GM18526 (cell line): Measurements from ENCODE around the gene TAS1R3.

Source experiments
- POLR2A ChIP-seq: IDR thresholded peaks from 3 replicates; pipeline ENCODE4 v1.6.1; 2011; ENCODE audit not compliant: insufficient read length; ENCODE audit errors: extremely low read depth

The TAS1R3 gene

DNA sequence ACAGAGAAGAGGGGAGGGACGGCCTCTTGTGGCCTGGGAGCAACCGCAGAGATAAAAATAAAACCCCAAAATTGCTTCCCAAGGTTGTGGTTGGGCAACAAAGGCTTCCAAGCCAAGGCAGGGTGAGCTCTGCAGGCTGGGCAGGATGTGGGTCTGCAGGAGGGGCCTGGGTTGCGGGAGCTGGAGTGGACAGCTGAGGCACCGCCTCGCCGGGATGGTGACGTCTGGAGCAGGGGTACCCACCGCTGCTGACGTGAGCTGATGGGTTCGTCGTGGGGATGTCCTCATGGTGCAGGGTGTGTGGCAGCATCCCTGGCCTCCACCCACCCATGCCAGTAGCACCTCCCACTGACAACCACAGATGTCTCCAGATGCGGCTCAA lies 40.3 kb downstream of the TAS1R3 start:
- no peak for TF ChIP-seq POLR2A

DNA sequence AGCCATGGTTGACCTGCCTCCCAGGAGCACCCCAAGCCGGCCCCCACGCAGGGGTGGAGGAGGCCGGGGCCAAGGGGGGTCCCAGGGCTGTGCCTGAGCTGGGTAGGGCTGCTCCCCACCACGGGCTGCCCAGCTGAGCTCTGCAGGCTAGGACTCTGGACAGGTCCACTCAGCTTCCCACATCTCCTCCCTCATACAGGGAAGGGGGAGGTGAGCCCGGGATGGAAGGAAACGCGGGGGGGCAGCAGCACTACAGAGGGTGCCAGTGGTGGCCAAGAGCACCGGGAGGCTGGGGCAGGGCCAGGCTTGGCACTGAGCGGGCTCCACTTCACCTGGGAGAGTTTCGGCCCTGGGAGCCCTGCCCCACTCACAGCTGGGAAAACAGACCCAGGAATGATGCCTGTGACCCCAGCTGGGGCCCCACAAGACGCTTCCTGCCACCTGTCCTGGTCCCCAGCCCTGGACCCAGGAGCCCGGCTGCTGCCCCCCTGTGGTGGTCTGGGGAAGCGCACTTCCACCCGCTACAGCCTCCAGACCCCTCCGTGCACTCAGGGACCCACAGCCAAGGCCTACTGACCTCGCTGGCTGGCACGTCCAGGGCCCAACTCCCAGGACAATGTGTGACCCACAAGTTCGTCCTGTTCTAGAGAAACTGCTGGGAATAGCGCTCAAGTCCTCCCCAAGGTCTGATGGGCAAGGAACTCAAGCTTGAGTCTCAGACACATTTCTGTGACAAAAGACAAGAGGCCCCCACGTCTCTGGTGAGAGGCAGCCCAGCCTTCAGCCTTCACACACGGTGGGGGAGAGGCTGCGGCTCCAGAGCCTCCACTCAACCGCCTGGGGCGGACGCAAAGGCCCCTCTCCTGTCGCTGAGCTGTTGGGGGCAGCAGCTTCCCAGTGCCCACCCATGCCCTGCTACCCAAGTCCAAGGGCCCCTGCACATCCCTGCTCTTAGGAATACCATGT lies 40.9 kb downstream of the TAS1R3 start:
- TF ChIP-seq POLR2A: no peak

DNA sequence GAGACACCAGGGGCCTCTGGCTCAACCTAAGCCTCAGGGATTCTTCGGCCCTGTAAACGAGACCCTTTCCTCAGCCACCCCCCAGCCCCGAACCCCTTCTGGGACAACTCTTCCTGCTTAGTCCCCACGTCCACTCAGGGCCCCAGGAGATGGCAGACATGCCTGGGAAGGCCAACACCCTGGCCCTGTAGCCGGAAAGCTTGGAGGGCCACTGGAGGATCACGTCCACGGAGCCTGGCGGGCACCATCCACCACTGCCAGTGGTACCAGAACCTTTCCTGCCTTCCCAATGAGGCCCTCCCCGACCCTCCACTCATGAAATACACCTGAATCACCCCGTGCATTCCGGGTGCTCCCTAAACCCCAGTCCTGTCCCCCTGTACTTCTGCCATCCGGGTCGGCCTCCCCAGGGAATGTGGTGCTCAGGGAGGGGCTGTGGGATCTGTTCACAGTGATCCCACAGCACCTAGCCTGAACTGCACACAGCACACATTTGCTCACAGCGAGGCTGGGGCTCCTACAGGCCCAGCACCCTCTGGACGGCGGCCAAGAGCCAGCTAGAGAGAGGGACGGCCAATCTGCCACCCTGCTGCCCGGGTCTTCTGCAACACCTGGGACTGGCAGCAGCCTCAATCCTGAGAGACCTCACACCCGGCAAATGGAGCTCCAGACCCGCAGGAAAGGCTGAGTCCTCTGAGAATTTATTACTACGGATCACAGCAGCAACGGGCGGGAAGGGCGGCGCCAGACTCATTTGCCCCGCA lies 42.2 kb downstream of the TAS1R3 start:
- no peak for TF ChIP-seq POLR2A

DNA sequence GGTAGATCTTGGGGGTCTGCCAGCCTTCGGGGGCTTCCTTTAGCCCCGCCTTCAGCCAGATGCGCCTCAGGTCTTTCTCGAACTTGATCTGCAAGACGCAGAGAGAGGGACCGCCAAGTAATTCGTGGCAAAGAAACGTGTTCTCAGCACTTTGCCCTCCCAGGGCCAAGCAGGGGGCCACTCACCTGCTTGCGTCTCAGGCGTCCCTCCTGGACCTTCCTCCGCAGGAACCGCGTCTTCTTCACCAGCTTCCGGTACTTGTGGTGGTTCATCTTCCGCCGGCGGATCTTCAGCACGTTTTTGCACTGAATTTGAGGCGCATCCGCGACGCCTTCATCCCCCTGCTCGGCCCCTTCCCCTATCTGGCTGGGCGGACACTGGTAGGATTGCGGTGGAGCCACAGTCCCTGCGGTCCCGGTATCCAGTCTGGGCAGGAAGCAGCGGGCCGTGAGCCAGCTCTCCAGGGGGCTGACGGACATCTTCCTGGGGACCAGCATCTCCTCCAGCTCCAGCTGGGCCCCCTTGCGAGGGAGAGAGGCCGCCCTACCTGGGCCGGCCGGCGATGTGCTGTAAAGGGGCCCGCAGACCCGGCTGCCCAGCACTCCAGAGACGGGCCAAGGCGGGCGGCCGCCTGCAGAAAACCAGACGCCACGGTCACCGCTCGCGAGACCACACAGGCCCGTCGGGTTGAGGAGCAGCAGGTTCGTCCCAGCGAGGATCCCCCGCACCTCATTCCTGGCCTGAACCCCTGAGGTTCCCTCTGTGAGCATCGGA lies 42.9 kb downstream of the TAS1R3 start:
- no peak for TF ChIP-seq POLR2A

DNA sequence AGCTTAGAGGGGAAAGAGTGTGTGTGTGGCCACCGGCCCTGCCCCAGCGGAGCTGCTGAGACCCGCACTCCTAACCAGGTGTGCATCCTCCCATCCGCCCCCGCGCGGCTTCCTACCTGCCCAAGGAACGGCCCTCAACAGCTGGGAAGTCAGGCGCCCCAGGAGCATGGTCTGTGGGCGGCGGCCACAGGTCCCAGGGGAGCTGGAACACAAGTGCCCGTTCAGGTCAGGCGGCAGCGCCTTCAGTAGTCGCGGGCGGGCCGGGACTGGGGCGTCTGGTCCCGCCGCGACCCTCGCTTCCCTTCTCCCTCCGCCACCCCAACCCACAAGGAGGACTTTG lies 43.5 kb downstream of the TAS1R3 start:
- no peak for TF ChIP-seq POLR2A

DNA sequence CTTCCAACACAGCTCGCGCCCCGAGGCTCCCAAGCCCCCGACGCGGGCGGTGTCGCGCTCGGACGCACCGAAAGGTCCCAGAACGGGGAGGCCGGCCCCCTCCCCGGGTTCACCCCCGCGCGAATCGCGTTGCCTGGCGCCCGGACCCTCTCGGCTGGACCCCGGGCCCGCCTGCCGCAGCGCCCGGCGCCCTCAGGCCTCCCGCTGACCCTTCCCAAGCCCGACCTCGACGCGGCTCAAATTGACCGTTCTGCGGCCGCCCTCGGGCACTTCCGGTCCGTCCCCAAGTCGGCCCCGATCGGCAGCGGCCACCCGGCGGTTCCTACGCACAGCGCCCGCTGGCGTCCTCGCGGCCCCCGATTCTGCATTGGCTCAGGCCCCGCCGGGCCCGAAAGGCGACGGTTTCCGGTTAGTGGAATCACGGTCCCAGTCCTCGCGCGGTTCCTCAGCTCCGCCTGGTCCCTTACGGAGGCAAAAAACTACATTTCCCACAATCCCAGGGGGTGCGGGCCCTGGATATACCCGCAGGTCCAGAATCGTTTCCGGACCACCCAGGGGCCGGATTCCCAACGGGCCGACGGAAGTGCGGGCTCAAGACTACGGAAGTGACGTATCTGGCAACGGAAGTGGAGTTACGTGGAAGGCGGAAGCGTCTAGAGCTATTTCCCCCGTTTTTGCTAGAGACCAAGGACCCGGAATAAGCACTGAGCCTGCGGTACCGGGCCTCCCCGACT lies 44.0 kb downstream of the TAS1R3 start, which contains the start of gene AURKAIP1:
Gene AURKAIP1 (minus strand): TSS at position 279 of the 734 bp plus-strand sequence. CDS start 451 bp downstream, outside the sequence.
- peak; percentile 84 for TF ChIP-seq POLR2A

DNA sequence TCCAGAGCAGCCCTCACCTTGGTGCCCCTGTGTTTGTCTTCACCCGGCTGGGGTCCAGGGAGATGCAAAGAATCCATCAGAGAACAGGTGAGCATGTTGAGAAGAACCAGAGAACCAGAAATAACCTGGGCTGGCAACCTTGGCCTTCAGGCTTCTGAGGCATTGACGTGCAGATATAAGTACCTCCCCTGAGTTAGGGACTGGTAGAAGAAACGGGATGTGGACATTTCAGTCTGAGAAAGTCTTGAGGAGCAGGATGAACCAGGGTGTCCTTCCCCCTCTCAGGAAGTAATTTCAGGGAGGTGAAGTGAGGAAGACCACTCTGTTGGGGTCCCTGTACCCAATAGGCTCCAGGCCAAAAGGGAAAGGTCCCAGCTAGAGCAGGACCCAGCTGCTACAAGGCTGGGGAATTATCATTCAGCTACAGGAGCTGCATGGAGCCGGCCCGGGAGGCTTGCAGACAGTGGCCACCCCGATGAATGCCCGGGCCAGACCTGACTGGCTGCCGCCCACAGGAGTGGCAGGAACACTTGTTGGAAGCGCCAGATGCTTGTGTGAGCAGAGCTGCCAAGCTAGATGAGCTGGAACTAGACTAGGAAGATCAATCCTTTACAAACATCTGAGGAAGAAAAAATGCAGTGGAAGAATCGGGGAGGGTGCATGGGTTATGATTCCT lies 45.6 kb downstream of the TAS1R3 start:
- TF ChIP-seq POLR2A: no peak

DNA sequence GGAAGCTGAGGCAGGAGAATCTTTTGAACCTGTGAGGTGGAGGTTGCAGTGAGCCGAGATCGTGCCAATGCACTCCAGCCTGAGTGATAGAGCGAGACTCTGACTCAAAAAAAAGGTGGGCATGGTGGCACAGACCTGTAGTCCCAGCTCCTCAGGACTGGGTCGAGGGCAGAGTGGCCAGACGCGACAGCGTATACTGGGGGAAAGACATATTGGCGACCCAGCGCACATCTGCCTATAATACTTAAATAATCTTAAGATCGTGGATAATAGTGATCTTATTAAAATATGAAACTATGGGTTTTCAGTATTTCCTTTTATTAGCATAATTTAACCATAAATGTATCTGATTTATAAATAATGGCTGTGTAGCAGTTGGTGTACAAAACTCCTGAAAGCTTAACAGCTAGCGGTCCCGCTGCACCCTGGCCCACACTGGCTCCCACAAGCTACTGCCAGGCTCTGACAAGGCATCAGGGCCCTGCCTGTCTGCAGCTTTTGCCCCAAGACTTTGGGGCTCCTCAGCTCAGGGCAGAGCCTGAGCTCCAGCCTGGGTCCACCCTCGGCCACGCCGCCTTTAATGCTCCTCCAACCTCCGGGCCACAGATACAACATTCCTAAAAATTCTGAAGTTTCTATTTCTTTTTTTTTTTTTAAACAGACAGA lies 46.6 kb downstream of the TAS1R3 start:
- no peak for TF ChIP-seq POLR2A

DNA sequence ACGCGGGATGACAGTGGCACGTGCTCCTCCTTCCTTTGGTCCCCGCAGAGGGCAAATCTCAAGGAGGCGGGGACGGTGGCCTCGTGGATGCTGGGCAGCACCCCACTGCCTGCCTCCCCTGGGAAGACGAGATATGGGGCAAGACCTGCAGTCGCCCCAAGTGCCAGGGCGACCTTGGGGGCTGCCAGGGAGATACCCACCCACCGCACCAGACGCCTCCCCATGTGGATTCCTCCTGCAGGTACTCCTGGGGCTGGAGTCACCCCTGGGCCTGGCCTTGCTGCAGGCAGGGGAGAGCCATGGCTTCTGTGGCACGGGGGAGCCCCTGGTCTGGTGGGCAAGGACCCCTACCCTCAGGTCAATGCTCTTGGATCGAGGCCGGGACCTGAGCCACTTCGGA lies 49.8 kb downstream of the TAS1R3 start:
- no peak for TF ChIP-seq POLR2A

DNA sequence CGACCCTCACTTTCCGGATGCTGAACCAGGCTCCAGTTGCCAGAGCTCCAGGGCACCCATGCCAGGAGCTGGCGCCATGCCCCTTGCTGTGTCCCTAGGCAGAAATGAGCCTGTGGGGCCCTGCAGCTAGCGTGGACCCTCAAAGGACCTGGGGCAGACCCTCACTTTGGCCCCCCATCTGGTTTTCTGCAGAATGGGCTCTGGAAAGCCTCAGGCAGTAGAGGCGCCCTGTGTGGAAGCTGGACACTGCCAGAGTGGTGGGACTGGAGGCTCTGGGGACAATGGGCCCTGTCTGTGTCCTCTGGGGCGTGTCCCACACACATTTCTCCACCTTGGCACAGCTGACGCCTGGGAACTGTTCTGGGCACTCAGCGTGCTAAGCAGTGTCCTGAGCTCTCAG lies 50.2 kb downstream of the TAS1R3 start:
- no peak for TF ChIP-seq POLR2A
